GM19035 (cell line): ENCODE results near the gene BRD2.

Source experiments
- ATAC-seq: cut with Tn5 transposase; IDR thresholded peaks from one replicate; pipeline ENCODE4 v1.9.1; 2021; ENCODE audit not compliant: unreplicated experiment

BRD2 gene

DNA sequence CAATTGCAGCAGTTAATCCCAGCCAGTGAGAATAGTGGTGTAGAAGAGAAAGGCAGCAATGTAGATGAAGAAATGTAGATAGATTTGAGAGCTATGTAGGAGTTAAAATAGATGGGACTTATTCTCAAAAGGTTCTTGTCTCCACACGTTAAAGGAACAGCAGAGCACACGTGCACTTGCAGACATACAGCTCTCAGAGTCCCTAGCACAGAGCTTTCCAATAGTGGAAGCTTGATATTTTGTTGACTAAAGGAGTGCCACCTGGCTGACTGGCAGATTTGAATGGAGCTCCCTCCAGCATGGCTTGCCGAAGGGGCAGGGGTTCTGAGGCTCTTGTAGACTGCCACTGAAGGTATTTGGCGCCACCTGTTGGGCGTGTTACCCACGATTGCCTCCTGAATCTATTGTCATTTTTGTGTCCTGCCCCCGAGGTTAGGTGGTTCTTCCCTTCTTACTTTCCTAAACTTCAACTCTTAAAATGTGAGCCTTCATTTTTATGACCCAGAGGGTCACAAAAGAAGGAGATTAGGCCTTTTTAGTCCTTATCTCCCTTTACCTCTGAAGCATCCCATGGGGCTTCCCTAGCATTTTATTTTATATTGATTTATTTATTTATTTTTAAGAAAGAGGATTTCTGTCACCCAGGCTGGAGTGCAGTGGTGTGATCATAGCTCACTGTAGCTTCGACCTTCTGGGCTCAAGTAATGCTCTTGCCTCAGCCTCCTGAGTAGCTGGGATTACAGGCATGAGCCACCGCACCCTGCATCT, 16.4 kb downstream of the BRD2 start:
- peak; percentile 63 for ATAC-seq

DNA sequence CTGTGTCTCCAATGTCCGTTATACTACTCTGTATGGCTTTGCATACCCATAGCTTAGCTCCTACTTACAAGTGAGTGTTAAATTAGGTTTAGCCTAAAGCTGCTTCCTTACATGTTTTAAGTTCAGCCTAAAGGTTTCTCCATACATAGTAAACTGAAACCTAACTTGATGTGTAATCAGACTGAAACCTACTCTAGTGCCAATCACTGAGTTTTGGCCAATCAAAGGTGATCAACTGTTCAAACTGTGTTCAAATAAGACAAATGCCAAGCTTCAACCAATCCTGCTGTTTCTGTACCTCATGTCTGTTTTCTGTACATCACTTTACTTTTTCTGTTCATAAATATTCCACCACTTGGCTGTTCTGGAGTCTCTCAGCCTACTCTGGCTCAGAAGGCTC, 21.0 kb downstream of the BRD2 start:
- no peak for ATAC-seq

DNA sequence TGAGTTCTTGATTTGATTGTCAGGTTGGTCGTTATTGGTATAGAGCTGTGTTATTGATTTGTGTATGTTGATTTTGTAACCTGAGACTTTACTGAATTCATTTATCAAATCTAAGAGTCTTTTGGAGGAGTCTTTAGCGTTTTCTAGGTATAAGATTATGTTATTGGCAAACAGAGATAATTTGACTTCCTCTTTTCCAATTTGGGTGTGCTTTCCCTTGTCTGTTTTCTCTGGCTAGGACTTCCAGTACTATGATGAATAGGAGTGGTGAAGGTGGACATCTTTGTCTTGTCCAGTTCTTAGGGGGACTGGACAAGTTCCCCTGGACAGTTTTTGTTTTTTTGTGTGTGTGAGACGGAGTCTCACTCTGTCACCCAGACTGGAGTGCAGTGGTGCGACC, 23.6 kb downstream of the BRD2 start:
- ATAC-seq, result no peak

DNA sequence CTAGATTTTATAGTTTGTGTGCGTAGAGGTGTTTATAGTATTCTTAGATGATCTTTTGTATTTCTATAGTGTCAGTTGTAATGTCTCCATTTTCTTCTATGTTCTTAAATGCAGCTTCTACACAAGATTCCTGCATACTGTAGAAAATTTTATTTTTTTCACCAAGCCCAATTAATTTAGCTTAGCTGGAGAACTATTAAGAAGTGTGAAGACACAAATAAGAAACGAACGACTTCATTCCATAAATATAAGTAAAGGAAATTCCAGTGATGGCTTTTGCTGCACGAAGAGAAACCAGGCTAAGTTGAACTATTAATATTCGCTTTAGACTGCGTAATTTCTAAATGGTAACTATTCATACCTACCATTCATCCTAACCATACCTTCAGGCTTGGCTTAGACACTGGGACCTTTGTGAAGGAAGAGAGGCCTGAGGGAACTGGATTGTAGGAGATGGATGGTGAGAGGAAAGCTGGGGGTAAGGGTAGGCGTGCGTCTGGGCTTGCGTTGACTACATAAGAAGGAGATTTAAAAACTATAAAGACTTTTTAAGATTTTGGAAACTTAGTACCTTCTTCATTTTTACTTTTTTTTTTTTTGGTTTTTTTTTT, 25.1 kb downstream of the BRD2 start:
- ATAC-seq, result no peak

DNA sequence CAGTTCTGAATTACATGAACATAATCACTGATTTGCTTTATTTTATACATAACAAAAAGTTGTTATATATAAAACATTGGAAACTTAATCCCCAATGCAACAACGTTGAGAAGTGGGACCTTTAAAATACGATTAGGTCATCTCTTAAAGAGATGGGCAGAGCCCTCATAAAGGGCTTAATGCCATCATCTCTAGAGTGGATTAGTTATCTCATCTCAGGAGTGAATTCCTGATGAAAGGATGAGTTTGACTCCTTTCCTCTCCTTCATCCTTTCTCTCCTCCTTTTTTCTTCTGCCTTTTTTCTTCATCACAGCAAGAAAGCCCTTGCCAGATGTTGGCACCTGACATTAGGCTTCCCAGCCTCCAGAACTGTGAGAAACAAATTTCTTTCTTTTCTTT, 27.1 kb downstream of the BRD2 start:
- ATAC-seq, result no peak

DNA sequence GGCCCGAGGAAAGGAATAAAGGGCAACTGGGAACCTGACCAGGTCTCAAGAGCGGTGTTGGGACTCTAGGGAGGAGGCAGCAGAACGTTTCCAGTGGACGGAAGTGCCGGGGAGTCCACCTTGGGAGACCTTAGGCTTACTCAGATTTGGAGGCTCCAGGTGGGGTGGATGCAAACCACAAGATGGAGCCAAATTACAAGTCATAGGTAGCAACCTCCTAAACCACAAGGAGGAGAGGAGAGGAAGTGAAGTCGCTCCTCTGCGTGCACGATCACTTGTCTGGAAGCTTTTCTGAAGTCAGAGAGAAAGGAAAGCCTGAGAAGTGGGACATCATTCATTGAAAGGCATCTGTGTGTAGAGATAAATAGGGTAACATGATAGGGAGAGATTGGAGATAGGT, 31.7 kb downstream of the BRD2 start:
- no peak for ATAC-seq

DNA sequence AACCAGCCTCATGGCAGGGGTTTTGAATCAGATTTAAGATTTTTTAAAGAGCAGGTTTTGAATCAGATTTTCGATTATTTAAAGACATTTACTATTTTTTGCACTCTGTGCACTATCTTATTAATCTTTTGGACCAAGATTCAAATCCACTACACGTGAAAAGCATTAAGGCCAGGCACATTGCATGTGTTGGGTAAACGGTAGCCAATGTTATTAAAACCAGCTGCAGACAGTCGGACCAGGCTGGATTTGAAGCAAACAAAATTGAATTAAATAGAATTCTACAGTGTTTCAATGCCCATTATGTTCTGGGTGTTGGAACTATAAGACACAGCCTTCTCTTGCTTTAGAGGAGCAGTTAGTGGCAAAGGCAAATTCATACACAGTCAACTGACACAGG, 33.3 kb downstream of the BRD2 start:
- ATAC-seq, result no peak

DNA sequence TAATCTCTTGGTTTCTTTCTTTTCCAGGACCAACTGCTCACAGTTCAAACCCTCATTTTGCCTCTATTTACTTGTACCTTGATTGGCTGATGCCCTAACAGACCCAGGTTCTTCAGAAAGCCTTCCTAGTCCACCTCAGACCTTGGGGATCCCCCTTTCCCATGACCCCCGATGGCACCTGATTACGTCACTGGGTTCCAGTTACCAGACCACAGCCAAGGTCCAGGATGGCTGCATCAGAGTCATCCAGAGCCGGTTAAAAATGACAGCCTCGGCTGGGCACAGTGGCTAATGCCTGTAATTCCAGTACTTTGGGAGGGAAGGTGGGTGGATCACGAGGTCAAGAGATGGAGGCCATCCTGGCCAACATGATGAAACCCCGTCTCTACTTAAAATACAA, 36.5 kb downstream of the BRD2 start:
- no peak for ATAC-seq

DNA sequence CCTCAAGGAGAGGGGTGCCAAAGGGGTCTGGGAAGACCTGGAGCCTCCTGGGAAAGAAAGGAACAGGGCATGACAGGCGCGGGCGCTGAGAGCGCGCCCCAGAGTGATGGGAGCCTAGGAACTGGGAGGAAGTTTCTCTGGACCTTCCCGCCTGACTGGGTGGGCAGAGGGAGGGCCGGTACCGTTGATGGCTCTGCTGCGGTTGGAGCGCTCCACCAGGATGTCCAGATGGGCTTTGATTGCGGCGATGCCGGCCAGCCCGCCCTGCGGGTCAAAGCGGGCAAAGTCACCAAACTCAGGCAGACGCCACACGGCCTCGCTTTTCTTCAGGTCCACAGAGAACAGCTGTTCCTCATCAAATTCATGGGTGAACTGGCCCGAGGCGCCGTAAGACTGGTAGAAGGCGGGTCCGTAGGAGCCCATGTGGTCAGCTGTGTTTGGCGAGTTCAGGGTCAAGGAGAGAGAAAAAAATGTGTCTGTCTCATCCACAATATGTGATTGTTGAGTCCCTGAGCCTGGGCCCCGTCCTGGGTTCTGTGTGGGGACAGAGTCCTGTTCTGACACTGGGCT, 39.5 kb downstream of the BRD2 start:
- ATAC-seq, result no peak

DNA sequence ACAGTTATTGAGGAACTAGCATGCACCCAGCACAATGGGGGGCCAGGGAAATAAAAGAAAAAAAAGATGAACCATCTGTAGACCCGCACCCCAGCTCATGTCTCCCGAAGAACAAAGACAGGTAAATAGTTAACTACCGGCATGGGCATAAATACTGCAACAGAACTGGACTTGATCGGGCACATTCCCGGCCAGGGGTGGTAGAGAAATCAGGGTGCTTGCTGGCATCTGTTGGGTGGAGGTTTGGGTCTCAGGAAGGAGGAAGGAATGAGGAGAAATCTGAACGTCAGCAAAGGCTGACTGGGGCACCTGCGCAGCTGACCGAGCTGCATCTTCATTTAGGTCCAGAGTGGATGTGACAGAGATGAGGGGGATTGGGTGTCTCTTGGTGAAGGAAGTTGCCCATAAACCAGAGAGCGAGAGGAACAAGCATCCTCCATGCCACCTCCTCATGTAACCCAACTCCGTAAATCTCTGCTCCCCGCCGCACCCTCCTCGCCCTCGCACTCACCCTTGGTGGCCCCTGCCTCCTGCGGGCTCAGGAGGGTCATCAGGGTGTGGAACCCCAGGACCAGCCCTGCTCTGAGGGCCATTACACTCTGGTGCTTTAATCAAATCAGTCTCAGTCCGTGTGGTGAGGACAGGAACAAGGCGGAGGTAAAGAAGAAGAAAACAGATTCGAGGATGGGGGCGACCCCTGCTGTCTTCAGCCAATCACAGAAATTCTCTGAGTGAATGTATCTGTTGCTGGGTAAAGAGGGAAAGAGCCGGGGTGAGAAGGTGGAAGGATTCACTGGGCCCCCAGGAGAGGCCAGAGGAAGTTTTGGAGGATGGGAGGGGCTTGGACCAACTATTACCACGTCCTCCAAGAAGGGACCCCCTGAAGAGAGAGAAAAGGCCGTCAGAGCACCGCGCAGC, 40.8 kb downstream of the BRD2 start, which contains the start of gene HLA-DOA:
HLA-DOA (minus strand) TSS at position 648 of the 918 bp plus-strand sequence.
- ATAC-seq, result peak; percentile 86

DNA sequence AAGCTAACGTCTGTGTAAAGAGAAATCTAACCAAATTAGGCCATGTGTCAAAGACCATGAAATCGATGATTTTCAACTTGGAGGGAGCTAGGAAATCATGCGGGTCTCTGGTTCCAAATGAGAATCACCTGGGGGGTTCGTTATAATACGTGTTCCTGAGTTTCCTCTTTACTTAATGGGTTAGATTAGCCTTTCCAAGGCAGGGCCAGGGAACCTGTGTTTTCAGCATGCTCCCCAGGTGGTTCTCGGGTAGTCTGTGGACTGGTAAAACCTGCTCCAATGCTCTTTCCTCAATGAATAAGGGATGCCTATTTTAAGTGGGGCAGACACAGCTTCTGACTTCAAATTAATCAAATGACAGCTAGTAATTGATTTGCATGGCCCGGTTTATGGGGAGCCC, 42.0 kb downstream of the BRD2 start:
- ATAC-seq, result no peak

DNA sequence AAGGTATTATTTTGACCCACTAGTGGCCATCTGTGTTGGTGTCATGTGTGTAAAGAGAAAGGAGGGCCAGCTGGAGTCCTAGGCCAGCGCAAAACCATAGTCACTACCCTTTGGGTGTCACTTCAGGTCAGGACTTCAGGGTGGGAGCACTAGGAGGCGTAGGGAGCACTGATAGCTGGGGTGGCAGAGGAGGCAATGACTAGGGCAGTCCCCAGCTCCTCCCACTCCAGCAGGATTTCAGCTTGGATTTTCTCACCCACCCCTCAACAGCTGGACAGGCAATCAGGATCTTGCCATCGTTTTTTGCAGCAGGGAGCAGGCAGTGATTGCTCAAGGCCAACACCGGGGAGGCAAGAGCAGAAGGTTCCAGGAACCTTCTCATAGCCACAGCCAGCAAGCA, 45.2 kb downstream of the BRD2 start:
- no peak for ATAC-seq

DNA sequence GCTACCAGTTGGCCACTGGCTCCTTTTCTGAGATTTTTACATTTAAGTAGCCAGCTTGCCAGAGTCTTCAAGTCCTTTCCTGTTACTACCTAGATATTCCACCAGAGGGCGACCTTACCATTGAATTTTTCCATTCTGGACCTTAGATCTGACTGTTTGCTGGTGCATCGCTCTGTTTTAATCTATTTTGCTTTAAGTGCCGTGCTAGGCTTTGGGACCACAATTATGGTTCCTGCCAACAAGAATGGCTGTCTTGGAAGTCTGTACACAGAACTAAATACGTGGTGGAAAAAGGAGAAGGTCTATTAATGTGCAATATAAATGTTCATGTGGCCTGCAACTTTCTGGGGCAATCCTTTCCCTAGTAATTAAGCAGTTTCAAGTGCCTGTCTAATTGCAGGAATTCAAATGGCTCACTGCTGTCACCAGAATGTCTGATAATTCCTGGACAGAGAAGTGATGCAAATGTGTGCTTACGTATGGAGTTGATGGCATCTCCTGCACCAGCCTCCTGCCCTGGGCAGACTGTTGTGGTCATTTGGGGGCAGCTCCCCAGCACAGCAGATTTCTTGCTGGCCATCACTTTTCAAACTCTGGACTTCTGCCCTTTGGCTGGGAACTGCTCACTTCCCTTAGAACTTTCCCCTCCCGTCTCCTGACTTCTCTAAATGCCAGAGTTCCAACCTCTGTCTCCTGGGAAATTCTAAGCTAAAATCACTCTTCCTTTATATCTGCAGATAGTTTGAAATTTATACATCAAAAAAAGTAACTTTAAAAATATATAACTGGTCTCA, 46.6 kb downstream of the BRD2 start:
- no peak for ATAC-seq

DNA sequence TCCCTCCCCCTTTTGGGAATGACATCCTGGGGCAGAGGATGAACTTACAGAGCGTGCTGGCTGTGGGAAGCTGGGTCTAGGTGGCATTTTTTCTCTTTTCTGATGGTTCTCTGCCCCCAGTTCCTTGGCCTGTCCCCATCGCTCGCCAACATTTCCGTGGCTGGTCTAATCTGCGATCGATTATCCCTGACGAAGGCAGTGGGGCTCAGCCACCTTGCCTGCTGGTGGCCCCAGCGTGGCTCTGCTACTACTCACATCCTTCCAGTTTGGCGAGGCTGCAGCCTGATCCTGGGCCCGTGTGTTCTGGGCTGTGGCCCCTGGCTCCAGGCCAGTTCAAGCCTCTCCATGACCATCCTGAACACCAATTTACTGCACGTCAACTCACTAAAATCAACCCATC, 47.4 kb downstream of the BRD2 start:
- no peak for ATAC-seq

DNA sequence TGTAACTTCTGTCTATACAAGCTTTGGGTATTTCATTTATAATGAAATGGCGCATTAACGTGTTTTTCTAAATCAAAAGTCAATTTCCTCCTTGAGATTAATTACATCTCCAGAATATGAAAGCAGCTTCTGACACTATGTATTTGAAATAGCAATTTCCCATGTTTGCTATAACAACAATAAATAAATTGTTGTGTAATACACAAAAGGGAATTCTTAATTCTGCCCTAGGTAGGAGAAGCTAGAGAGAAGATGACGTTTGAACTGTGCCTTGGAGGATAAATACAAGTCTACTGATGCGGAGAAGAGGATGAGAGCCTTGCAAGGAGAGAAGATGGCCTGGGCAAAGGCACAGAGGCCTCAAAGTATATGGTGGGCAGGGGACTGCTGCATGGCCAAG, 48.6 kb downstream of the BRD2 start:
- no peak for ATAC-seq

DNA sequence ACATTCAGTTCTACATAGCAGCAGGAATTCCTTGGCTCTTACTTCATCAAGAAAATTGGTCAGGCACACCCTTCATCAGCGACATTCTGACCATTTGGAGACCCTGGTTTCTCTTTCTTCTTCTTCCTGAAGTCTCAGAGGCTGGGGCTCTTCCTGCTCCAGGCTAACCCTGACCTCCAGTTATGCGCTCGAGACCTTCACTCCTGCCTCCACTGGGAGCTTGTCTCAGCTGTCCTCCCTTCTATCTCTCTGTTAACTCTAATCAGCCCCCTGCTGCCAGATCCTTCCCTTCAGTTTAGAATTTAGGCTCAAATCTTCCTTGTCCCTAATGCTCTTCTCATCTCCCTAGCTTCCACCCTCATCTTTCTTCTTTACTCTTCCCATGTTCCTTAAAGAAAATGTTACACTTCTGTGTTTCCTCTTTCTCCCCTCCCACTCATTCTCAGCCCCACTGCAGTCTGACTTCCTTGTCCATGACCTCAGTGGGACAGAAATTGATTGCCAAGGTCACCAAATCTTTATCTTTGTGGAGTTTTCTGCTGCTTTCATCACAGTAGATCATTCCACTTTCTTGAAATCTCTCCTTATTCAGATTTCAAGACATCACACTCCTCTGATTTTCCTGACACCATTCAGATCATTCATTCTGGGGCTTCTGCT, 49.4 kb downstream of the BRD2 start:
- no peak for ATAC-seq

DNA sequence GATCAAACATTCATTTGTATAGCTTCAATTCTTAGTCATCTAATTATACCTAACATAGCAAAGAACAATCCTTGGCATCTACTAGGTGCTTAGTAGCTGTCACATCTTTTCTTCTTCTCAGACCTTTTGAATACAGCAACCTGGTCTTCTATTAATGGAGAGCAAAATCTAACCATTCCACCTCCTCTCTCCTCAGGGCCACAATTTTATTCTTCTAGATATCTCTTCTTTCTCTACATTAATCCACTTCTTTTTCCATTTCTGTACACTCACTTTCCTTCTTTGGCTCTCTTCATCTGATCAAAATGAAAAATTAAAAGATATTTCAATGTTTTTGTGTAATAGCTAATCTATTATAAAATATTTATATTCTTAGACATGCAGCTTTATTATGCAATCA, 50.0 kb downstream of the BRD2 start:
- no peak for ATAC-seq

DNA sequence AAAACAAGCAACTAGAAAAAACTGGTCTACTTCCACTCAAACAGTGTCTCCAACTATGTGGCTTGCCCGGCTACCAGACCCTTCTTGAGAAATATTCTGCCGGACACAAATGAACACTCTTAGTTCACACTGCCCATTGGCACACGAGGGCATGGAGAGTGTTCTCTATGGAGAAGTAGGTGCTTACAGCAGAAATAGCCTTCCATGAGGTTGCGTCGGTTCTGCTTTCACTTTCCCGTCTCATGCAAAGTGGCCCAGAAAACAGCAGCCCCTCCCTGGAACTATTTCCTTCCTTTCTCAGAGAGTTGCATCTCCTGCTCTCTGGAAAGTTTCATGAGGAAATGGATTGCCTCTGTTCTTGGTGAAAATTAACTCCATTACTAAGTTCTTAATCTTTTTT, 50.5 kb downstream of the BRD2 start:
- ATAC-seq, result peak; percentile 60

DNA sequence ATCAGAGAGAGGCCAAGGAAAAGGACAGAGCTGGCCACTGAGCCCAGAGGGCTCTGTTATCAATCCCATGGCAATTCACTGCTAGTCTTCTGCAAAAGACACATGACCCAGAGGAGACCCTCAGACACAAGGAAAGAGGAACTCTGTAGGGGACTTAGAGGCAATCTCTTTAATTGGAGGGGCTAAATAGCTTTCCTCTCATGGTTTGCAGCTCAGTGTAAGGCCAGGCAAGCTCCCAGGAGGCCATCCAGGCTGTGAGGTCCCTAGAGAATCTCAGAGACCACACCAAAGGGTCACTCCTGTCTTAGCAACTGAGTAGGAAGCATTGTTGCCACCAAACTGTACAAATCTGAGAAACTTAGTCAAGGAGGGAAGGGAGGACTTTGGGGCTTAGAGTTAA, 51.0 kb downstream of the BRD2 start:
- no peak for ATAC-seq

DNA sequence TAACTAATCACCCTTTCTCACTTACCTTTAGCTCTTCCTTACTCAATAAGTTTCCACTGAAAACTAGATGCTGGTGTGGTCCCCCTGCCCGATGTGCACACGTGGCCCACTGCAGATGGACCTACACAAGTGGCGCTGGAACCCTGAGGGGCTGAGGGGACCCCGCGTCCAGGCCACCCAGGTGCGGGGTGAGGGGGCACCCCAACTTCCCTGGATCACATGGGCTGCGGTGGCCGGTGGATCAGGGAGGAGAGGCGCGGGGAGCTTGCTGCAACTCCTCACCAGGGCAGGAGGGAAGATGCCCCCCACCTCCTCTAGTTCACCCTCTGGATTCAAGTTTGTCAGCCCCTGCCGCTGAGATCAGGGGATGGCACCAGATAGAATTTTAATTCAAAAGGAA, 53.5 kb downstream of the BRD2 start:
- ATAC-seq, result no peak
